HUES64 (cell line): ENCODE results near the gene NUDT22.

Source experiments
- H3K27ac ChIP-seq: 2 replicates; pipeline ENCODE4 v1.7.0; 2013; ENCODE audit warnings: low read depth, low read length, inconsistent platforms
- H3K27me3 ChIP-seq: 2 replicates; pipeline ENCODE4 v1.6.1; 2013; ENCODE audit warnings: mild to moderate bottlenecking, low read length; ENCODE audit not compliant: insufficient read depth
- H3K36me3 ChIP-seq: 2 replicates; pipeline ENCODE4 v1.6.1; 2013; ENCODE audit warnings: mild to moderate bottlenecking, low read length; ENCODE audit not compliant: insufficient read depth
- H3K4me1 ChIP-seq: 2 replicates; pipeline ENCODE4 v1.6.1; 2013; ENCODE audit warnings: mild to moderate bottlenecking, low read length, moderate library complexity; ENCODE audit not compliant: insufficient read depth
- H3K4me3 ChIP-seq: 2 replicates; pipeline ENCODE4 v1.5.1; 2013; ENCODE audit warnings: mild to moderate bottlenecking, low read length, moderate library complexity
- H3K9ac ChIP-seq: 2 replicates; pipeline ENCODE4 v1.6.1; 2013; ENCODE audit warnings: mild to moderate bottlenecking, low read depth, low read length
- H3K9me3 ChIP-seq: 2 replicates; pipeline ENCODE4 v1.6.1; 2013; ENCODE audit warnings: low read depth, low read length; ENCODE audit not compliant: insufficient read depth
- WGBS: fragments of 150-250, 120-280 bp; methylation state at CpG from one replicate; pipeline ENCODE4 v1.1.7; 2013; ENCODE audit warnings: missing lambda C conversion rate; 5-methylcytosine and 5-hydroxymethylcytosine counted together

The NUDT22 gene

DNA sequence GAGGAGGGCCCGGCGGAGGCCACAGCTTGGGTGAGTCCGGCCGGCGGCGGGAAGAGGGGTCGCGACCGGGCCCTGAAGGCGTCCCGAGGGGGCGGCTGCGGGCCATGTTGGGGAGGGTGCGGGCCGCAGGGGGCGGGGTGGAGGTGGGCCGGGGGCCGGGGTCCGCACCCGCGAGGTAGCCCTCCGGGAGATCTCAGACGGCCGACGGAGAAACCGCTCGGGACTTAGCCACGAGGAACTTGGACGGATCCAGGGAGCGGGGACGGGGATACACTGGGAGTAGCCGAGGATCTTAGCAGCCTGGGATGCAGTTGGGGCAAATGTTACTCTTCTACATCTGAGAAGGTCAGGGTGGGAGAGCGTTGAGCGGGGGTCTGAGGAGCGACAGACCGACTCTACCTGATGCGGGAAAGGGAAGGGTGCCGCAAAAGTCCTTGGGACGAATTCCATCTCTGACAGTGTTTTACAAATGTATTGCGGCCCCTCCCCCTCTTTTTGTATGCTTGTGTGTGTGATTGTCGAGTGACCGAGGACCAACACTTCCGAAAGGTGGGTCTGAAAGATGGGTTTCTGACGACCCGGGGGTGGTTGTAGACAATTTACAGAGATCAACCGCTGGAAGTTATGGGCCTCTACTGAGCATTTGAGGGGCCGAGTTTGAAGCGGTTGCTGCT lies 39.4 kb upstream of the NUDT22 start:
- peak overlapping the region; percentile 70; the same call in 1 of the 2 replicates for H3K27ac ChIP-seq
- 2% methylated on average over 48 of the region's 48 CpGs for WGBS
- H3K9me3 ChIP-seq: no peaks in the 10 kb centered on the region
- peaks cover 26% of the 10 kb centered on the region for H3K36me3 ChIP-seq
- no peaks in the 10 kb centered on the region for H3K27me3 ChIP-seq
- H3K4me3 ChIP-seq: no peak overlapping the region
- H3K4me1 ChIP-seq: peaks cover 8% of the 10 kb centered on the region
- H3K9ac ChIP-seq: no peak overlapping the region

DNA sequence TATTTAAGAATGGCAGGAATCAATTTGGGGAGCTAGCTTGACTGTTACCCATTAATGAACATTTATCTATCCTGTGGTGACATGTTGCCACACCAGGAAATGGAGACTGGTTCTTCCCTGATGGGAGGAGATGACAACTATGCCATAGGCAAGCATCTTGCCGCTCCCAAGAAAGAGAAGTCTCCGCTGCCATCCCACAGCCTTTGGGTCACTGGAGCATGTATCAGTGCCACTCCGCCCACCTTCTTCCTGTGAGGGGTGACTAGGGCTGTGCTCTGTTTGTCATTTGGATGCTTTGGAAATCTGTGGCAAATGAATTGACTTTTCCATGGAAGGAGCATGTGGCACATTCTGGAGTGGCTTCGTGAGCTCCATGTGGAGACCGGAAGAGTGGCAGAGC lies 33.6 kb upstream of the NUDT22 start:
- no peaks in the 10 kb centered on the region for H3K27me3 ChIP-seq
- H3K27ac ChIP-seq: no peak overlapping the region
- no peaks in the 10 kb centered on the region for H3K9me3 ChIP-seq
- no peak overlapping the region for H3K4me3 ChIP-seq
- WGBS: 98% methylated on average over 5 of the region's 5 CpGs
- no peak overlapping the region for H3K9ac ChIP-seq
- peaks cover 3% of the 10 kb centered on the region; the same call in 1 of the 2 replicates for H3K4me1 ChIP-seq
- peaks cover 81% of the 10 kb centered on the region for H3K36me3 ChIP-seq

DNA sequence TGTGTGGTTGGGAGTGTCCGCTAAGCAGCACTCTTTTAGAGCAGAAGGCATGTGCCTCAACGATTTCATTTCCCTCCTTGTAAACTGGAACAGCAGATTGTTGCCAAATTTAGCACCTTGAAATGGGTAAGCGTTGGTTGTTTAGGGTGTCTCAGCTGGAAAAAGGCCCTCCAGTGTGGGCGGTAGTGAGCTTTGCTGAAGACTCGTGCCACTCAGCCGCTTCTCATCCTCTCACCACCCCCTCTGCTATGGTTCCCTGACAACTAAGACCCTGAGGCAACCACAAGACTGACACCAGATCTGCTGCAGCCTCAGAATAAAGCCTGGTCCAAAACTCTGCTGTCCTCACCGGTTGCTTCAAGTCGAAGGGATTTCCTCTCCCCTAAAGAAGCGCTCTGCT lies 29.4 kb upstream of the NUDT22 start:
- 93% methylated on average over 9 of the region's 9 CpGs for WGBS
- Histone ChIP-seq H3K9me3 (no peaks in the 10 kb centered on the region), H3K27me3 (no peaks in the 10 kb centered on the region), H3K36me3 (peaks cover 96% of the 10 kb centered on the region), H3K27ac (no peak overlapping the region), H3K9ac (no peak overlapping the region), H3K4me1 (no peaks in the 10 kb centered on the region), H3K4me3 (no peak overlapping the region)

DNA sequence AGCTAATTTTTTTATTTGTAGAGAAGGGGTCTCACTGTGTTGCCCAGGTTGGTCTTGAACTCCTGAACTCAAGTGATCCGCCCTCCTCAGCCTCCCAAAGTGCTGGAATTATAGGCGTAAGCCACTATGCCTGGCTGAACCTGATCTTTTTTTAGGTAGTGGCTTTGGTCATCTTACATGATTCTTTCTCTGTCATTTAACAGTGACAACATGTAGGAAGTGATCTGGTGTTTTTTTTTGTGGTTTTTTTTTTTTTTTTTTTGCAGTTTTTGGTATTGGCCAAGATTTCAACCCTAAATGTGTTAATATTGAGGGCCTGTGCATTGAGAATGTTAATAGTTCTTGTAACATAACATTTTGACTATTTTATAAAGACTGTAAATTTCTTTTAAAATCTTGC lies 27.6 kb upstream of the NUDT22 start:
- Histone ChIP-seq H3K36me3 (peaks cover 98% of the 10 kb centered on the region), H3K4me1 (no peaks in the 10 kb centered on the region), H3K27ac (no peak overlapping the region), H3K4me3 (no peak overlapping the region), H3K9me3 (no peaks in the 10 kb centered on the region), H3K27me3 (no peaks in the 10 kb centered on the region), H3K9ac (no peak overlapping the region)
- WGBS: 89% methylated on average over 2 of the region's 2 CpGs

DNA sequence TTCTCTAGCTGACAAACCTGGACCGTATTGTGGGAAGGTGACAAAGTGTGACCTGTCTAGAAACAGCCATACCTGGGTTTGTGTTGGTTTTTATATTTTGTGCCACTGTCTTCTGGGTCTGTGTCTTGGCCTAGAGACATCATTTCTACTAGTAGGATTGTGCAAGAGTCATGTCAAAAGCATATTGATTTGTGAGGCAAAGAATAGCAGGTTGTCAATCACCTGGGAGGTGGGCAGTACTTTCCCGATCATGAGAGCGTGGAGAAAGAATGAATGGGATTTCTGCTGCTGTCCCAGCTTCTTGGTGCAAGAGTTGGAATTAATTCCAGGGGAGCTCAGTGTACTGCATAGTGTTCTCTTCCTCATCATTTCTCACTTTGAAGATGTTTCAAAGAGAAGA lies 24.5 kb upstream of the NUDT22 start:
- no peaks in the 10 kb centered on the region for H3K9me3 ChIP-seq
- H3K9ac ChIP-seq: no peak overlapping the region
- H3K36me3 ChIP-seq: peaks cover 96% of the 10 kb centered on the region
- no peaks in the 10 kb centered on the region for H3K27me3 ChIP-seq
- WGBS: 95% methylated on average over 3 of the region's 3 CpGs
- H3K4me3 ChIP-seq: no peak overlapping the region
- no peak overlapping the region for H3K27ac ChIP-seq
- no peaks in the 10 kb centered on the region for H3K4me1 ChIP-seq

DNA sequence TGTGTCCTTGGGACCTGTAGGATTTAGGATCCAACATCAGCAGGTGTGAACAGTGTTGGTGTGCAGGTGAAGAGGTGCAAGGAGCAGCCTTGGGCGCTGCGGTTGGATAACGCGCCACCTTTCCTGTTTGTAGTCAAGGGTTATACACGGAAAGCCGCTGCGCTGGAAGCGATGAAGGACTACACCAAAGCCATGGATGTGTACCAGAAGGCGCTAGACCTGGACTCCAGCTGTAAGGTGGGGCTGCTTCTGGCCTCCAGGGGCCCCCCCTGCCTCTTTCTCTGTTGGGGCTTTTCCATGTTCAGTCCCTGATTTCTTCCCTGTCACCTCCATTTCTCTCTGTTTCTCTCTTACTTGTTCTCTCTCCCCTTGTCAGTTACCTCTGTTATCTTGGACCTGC lies 23.1 kb upstream of the NUDT22 start:
- Histone ChIP-seq H3K4me3 (no peak overlapping the region), H3K9ac (no peak overlapping the region), H3K27me3 (no peaks in the 10 kb centered on the region), H3K36me3 (peaks cover 95% of the 10 kb centered on the region), H3K9me3 (no peaks in the 10 kb centered on the region), H3K27ac (no peak overlapping the region), H3K4me1 (no peaks in the 10 kb centered on the region)
- 98% methylated on average over 9 of the region's 9 CpGs for WGBS

DNA sequence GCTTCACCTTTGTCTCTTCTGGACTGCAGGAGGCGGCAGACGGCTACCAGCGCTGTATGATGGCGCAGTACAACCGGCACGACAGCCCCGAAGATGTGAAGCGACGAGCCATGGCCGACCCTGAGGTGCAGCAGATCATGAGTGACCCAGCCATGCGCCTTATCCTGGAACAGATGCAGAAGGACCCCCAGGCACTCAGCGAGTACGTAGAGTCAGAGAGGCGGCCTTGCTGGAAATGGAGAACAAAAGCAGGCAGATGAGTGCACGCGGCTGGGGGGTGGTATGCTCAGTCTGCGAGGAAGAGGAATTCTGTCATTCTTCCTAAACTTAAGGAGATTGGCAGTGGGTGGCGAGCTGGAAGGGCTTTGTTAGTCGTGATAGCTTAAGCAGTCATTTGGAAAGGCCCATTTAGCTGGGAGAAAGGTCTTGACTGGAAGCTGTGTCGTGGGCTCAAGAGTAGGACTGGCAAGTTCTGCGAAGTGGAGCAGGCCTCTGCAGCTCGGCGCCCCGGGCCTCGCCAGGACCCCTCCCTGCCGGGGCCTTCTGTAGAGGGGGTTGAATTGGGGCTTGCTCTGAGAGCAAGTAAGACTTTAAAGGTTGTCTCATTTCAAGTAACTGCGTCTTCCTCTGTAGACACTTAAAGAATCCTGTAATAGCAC lies 22.5 kb upstream of the NUDT22 start:
- Histone ChIP-seq H3K27me3 (no peaks in the 10 kb centered on the region), H3K9ac (0 out of 2 replicates have a peak overlapping the region, but pooled peaks have one; percentile 24), H3K9me3 (no peaks in the 10 kb centered on the region), H3K27ac (no peak overlapping the region), H3K36me3 (peaks cover 89% of the 10 kb centered on the region), H3K4me1 (no peaks in the 10 kb centered on the region), H3K4me3 (no peak overlapping the region)
- WGBS: 95% methylated on average over 27 of the region's 27 CpGs

DNA sequence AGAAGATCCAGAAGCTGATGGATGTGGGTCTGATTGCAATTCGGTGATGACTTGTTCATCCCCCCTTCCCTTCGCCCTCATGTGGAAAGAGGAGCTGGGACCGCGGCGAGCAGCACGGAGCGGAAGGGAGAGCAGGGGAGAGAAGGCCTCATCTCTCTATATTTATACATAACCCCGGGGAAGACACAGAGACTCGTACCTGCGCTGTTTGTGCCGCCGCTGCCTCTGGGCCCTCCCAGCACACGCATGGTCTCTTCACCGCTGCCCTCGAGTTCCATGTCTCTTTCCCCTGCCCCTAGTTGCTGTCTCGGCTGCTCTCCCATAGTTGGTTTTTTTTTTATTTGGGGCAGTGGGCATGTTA lies 22.0 kb upstream of the NUDT22 start:
- Histone ChIP-seq H3K4me3 (no peak overlapping the region), H3K9ac (no peak overlapping the region), H3K4me1 (no peaks in the 10 kb centered on the region), H3K36me3 (peaks cover 84% of the 10 kb centered on the region), H3K27ac (no peak overlapping the region), H3K9me3 (no peaks in the 10 kb centered on the region), H3K27me3 (no peaks in the 10 kb centered on the region)
- WGBS: 96% methylated on average over 14 of the region's 16 CpGs

DNA sequence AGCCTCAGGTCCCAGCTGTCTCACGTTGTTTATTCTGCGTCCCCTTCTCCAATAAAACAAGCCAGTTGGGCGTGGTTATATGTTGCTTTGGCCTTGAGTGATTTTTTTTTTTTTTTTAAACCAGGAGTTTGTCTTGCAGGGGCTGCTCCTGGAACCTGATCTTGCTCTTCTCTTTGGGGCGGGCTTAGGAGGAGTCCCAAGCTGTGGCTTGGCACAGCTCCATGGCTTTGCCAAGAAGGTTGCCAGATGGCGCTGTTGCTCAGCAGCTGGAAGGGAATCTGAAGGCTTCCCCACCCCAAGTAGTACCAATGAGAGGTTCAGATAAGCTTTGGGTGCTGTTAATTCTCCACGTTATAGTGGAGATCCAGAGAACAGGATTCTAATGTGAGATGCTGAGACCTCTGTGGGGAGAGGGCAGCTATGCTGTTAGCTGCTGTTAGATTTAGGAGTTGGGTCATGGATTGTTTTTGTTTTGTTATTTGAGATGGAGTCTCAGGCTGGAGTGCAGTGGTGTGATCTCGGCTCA lies 21.5 kb upstream of the NUDT22 start:
- Histone ChIP-seq H3K27ac (no peak overlapping the region), H3K4me3 (no peak overlapping the region), H3K9ac (no peak overlapping the region), H3K4me1 (no peaks in the 10 kb centered on the region), H3K27me3 (no peaks in the 10 kb centered on the region), H3K36me3 (peaks cover 81% of the 10 kb centered on the region), H3K9me3 (no peaks in the 10 kb centered on the region)
- WGBS: 87% methylated on average over 7 of the region's 7 CpGs

DNA sequence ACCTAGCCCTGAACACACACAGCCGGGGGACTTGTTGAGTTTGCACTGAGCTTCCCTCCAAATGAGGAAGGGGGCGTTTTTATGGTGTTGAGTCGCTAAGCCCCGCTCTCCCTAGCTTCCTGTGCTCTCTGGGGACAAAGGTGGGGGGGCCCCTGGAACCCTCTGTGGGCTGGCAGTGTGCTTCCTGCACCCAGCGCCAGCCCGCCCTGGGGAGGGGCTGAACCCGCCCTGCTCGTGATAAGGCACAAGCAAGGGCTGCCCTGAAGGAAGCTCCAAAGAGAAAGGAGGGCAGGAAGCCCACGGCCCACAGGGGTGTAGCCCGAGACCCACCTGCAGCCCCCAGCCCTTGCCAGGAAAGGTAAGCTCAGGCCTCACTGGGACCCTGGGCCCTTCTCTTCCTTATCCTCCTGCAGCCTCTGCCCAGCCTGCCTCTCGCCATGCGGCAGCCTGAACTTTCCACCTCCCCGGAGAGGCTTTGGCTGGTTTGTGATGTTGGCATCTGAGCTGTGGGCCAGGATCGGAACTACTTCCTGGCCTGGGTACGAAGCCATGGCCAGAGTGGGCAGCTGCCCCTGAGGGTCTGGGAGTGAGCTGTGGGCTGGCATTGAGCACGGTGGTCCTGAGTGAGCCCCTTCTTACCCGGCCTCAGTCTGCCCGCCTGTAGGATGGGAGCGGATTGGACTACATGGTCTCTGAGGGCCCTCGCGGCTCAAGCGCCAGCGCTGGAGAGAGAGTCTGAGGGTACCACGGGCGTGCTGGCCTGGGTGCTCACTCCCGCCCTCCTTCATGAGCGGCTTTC lies 19.4 kb upstream of the NUDT22 start, which contains the start of gene FERMT3:
Gene FERMT3, plus strand, starts transcription at position 265 of the 799 bp plus-strand sequence. CDS start 644 bp downstream, outside the sequence.
- Histone ChIP-seq H3K27me3 (no peaks in the 10 kb centered on the region), H3K36me3 (peaks cover 64% of the 10 kb centered on the region), H3K4me1 (no peaks in the 10 kb centered on the region), H3K4me3 (no peak within 1 kb of the TSS), H3K27ac (peak within 1 kb of the TSS; percentile 33; the same call in 1 of the 2 replicates), H3K9me3 (no peaks in the 10 kb centered on the region), H3K9ac (no peak within 1 kb of the TSS; the same call in 1 of the 2 replicates)
- 93% methylated on average over 27 of the region's 27 CpGs for WGBS
